ENCODE data around the gene C1QTNF2.

Gene C1QTNF2

GRCh38 chr5:160379511-160379910 is 9.1 kb upstream of the C1QTNF2 start:
- H3K4me3 ChIP-seq: no peak overlapping the region
- H3K27ac ChIP-seq: no peak overlapping the region
- DNase-seq (ENCODE audit: low read depth, low spot score): no peak
- H3K36me3 ChIP-seq (ENCODE audit: insufficient read depth, low read length): no peaks in the 10 kb centered on the region
- TF ChIP-seq POLR2AphosphoS5 (IDR thresholded peaks at IDR 0.05; ENCODE audit: borderline replicate concordance, low read depth, low read length) (no peak), EZH2 (IDR thresholded peaks at IDR 0.05) (no peak), FOXP2 (optimal IDR thresholded peaks at IDR 0.05; ENCODE audit: control extremely low read depth, extremely low read length, insufficient read depth) (no peak)
- H3K9ac ChIP-seq (ENCODE audit: insufficient read length): no peak overlapping the region
- H3K9me3 ChIP-seq (ENCODE audit: low read depth, low read length): no peaks in the 10 kb centered on the region

- TF ChIP-seq POLR2AphosphoS5 (IDR thresholded peaks at IDR 0.05; ENCODE audit: borderline replicate concordance, low read depth, low read length) (no peak), FOXP2 (optimal IDR thresholded peaks at IDR 0.05; ENCODE audit: control extremely low read depth, extremely low read length, insufficient read depth) (no peak), EZH2 (IDR thresholded peaks at IDR 0.05) (no peak)
- H3K9me3 ChIP-seq (ENCODE audit: low read depth, low read length): no peaks in the 10 kb centered on the region
- no peak overlapping the region for H3K27ac ChIP-seq
- no peaks in the 10 kb centered on the region for H3K36me3 ChIP-seq (ENCODE audit: insufficient read depth, low read length)
- H3K9ac ChIP-seq (ENCODE audit: insufficient read length): no peak overlapping the region
- no peak for DNase-seq (ENCODE audit: low read depth, low spot score)
- no peak overlapping the region for H3K4me3 ChIP-seq
These were observed 7.9 kb upstream of the C1QTNF2 start for GRCh38 chr5:160378330-160378729.

GRCh38 chr5:160377651-160378050 is 7.2 kb upstream of the C1QTNF2 start:
- no peak overlapping the region for H3K9ac ChIP-seq (ENCODE audit: insufficient read length)
- H3K36me3 ChIP-seq (ENCODE audit: insufficient read depth, low read length): no peaks in the 10 kb centered on the region
- H3K9me3 ChIP-seq (ENCODE audit: low read depth, low read length): no peaks in the 10 kb centered on the region
- no peak overlapping the region for H3K4me3 ChIP-seq
- DNase-seq (ENCODE audit: low read depth, low spot score): no peak
- no peak for TF ChIP-seq POLR2AphosphoS5 (IDR thresholded peaks at IDR 0.05; ENCODE audit: borderline replicate concordance, low read depth, low read length)
- no peak for TF ChIP-seq FOXP2 (optimal IDR thresholded peaks at IDR 0.05; ENCODE audit: control extremely low read depth, extremely low read length, insufficient read depth)
- TF ChIP-seq EZH2 (IDR thresholded peaks at IDR 0.05): no peak
- no peak overlapping the region for H3K27ac ChIP-seq

GRCh38 chr5:160376416-160376815 is 6.0 kb upstream of the C1QTNF2 start:
- no peak for DNase-seq (ENCODE audit: low read depth, low spot score)
- TF ChIP-seq POLR2AphosphoS5 (IDR thresholded peaks at IDR 0.05; ENCODE audit: borderline replicate concordance, low read depth, low read length) (no peak), EZH2 (IDR thresholded peaks at IDR 0.05) (no peak), FOXP2 (optimal IDR thresholded peaks at IDR 0.05; ENCODE audit: control extremely low read depth, extremely low read length, insufficient read depth) (no peak)

GRCh38 chr5:160375701-160376100 is 5.3 kb upstream of the C1QTNF2 start:
- no peak for DNase-seq (ENCODE audit: low read depth, low spot score)
- no peak overlapping the region for H3K4me3 ChIP-seq
- no peaks in the 10 kb centered on the region for H3K36me3 ChIP-seq (ENCODE audit: insufficient read depth, low read length)
- TF ChIP-seq POLR2AphosphoS5 (IDR thresholded peaks at IDR 0.05; ENCODE audit: borderline replicate concordance, low read depth, low read length): no peak
- TF ChIP-seq EZH2 (IDR thresholded peaks at IDR 0.05): no peak
- no peak for TF ChIP-seq FOXP2 (optimal IDR thresholded peaks at IDR 0.05; ENCODE audit: control extremely low read depth, extremely low read length, insufficient read depth)
- H3K9ac ChIP-seq (ENCODE audit: insufficient read length): no peak overlapping the region
- no peak overlapping the region for H3K27ac ChIP-seq
- no peaks in the 10 kb centered on the region for H3K9me3 ChIP-seq (ENCODE audit: low read depth, low read length)

More at GRCh38 chr5:160376416-160376815, 6.0 kb upstream of the C1QTNF2 start:
- H3K4me3 ChIP-seq: no peak overlapping the region
- H3K36me3 ChIP-seq (ENCODE audit: insufficient read depth, low read length): no peaks in the 10 kb centered on the region
- no peak overlapping the region for H3K27ac ChIP-seq
- H3K9ac ChIP-seq (ENCODE audit: insufficient read length): no peak overlapping the region
- no peaks in the 10 kb centered on the region for H3K9me3 ChIP-seq (ENCODE audit: low read depth, low read length)

GRCh38 chr5:160375166-160375565 is 4.7 kb upstream of the C1QTNF2 start:
- Histone ChIP-seq H3K27ac (no peak overlapping the region), H3K4me3 (no peak overlapping the region), H3K9me3 (ENCODE audit: low read depth, low read length) (no peaks in the 10 kb centered on the region), H3K36me3 (ENCODE audit: insufficient read depth, low read length) (no peaks in the 10 kb centered on the region), H3K9ac (ENCODE audit: insufficient read length) (no peak overlapping the region)
- TF ChIP-seq POLR2AphosphoS5 (IDR thresholded peaks at IDR 0.05; ENCODE audit: borderline replicate concordance, low read depth, low read length): no peak
- TF ChIP-seq FOXP2 (optimal IDR thresholded peaks at IDR 0.05; ENCODE audit: control extremely low read depth, extremely low read length, insufficient read depth): no peak
- no peak for TF ChIP-seq EZH2 (IDR thresholded peaks at IDR 0.05)
- DNase-seq (ENCODE audit: low read depth, low spot score): no peak

- H3K9ac ChIP-seq (ENCODE audit: insufficient read length): no peak overlapping the region
- no peak overlapping the region for H3K4me3 ChIP-seq
- no peaks in the 10 kb centered on the region for H3K36me3 ChIP-seq (ENCODE audit: insufficient read depth, low read length)
- H3K9me3 ChIP-seq (ENCODE audit: low read depth, low read length): no peaks in the 10 kb centered on the region
- TF ChIP-seq FOXP2 (optimal IDR thresholded peaks at IDR 0.05; ENCODE audit: control extremely low read depth, extremely low read length, insufficient read depth): no peak
- TF ChIP-seq POLR2AphosphoS5 (IDR thresholded peaks at IDR 0.05; ENCODE audit: borderline replicate concordance, low read depth, low read length): no peak
- no peak for TF ChIP-seq EZH2 (IDR thresholded peaks at IDR 0.05)
- DNase-seq (ENCODE audit: low read depth, low spot score): no peak
- H3K27ac ChIP-seq: no peak overlapping the region
These were observed 868 bp upstream of the C1QTNF2 start for GRCh38 chr5:160371294-160371693.

- TF ChIP-seq FOXP2 (optimal IDR thresholded peaks at IDR 0.05; ENCODE audit: control extremely low read depth, extremely low read length, insufficient read depth): no peak
- no peak for TF ChIP-seq EZH2 (IDR thresholded peaks at IDR 0.05)
- no peak for TF ChIP-seq POLR2AphosphoS5 (IDR thresholded peaks at IDR 0.05; ENCODE audit: borderline replicate concordance, low read depth, low read length)
- H3K4me3 ChIP-seq: peak overlapping the region; percentile 76
- no peak overlapping the region for H3K9ac ChIP-seq (ENCODE audit: insufficient read length)
These were observed 248 bp upstream of the C1QTNF2 start for GRCh38 chr5:160370713-160371034.

GRCh38 chr5:160367885-160368284 is 2.5 kb downstream of the C1QTNF2 start:
- Histone ChIP-seq H3K27ac (no peak overlapping the region), H3K9me3 (ENCODE audit: low read depth, low read length) (no peaks in the 10 kb centered on the region), H3K4me3 (no peak overlapping the region), H3K36me3 (ENCODE audit: insufficient read depth, low read length) (no peaks in the 10 kb centered on the region), H3K9ac (ENCODE audit: insufficient read length) (no peak overlapping the region)
- TF ChIP-seq EZH2 (IDR thresholded peaks at IDR 0.05): no peak
- no peak for TF ChIP-seq POLR2AphosphoS5 (IDR thresholded peaks at IDR 0.05; ENCODE audit: borderline replicate concordance, low read depth, low read length)
- TF ChIP-seq FOXP2 (optimal IDR thresholded peaks at IDR 0.05; ENCODE audit: control extremely low read depth, extremely low read length, insufficient read depth): no peak
- DNase-seq (ENCODE audit: low read depth, low spot score): no peak

More at GRCh38 chr5:160370713-160371034, 248 bp upstream of the C1QTNF2 start:
- DNase-seq (ENCODE audit: low read depth, low spot score): no peak
- H3K36me3 ChIP-seq (ENCODE audit: insufficient read depth, low read length): no peaks in the 10 kb centered on the region
- no peak overlapping the region for H3K27ac ChIP-seq
- H3K9me3 ChIP-seq (ENCODE audit: low read depth, low read length): no peaks in the 10 kb centered on the region

All from SK-N-MC (cell line).